SIG-M5 (cell line): Measurements from ENCODE around the gene ARHGEF10L.
"Not testable (repeated sequence)": the region's sequence is repeated elsewhere in the genome, so short reads cannot be mapped to it uniquely, and the experiment has no call there.

Source experiments
- DNase-seq: peaks from one replicate; lab custom pipeline; 2025; lab: John Stamatoyannopoulos, UW

ARHGEF10L gene

GRCh38 chr1:17539477-17540254, at the start of gene ARHGEF10L:
Gene ARHGEF10L, plus strand, starts transcription at chr1:17539698. Its CDS starts 40,898 bp downstream, at chr1:17580596.
- DNase-seq = no peak

GRCh38 chr1:17489768-17490417, 49.6 kb upstream of the ARHGEF10L start:
- DNase-seq = not testable (repeated sequence)

- DNase-seq = not testable (repeated sequence)
Measured at GRCh38 chr1:17490667-17491066, 48.8 kb upstream of the ARHGEF10L start.

GRCh38 chr1:17494114-17494729, 45.3 kb upstream of the ARHGEF10L start:
- no peak for DNase-seq

GRCh38 chr1:17496419-17496818, 43.1 kb upstream of the ARHGEF10L start:
- DNase-seq = no peak

GRCh38 chr1:17498214-17498613, 41.3 kb upstream of the ARHGEF10L start:
- DNase-seq = no peak

- DNase-seq = no peak
Measured at GRCh38 chr1:17502326-17502778, 37.1 kb upstream of the ARHGEF10L start.

GRCh38 chr1:17503146-17503545, 36.4 kb upstream of the ARHGEF10L start:
- no peak for DNase-seq

- DNase-seq = not testable (repeated sequence)
Measured at GRCh38 chr1:17507200-17507599, 32.3 kb upstream of the ARHGEF10L start.

GRCh38 chr1:17507915-17508314, 31.6 kb upstream of the ARHGEF10L start:
- DNase-seq = no peak

GRCh38 chr1:17509363-17509762, 30.1 kb upstream of the ARHGEF10L start:
- DNase-seq = no peak

- no peak for DNase-seq
Measured at GRCh38 chr1:17510138-17510537, 29.4 kb upstream of the ARHGEF10L start.

- no peak for DNase-seq
Measured at GRCh38 chr1:17511188-17511587, 28.3 kb upstream of the ARHGEF10L start.

- no peak for DNase-seq
Measured at GRCh38 chr1:17513131-17513530, 26.4 kb upstream of the ARHGEF10L start.

- DNase-seq = no peak
Measured at GRCh38 chr1:17514776-17515175, 24.7 kb upstream of the ARHGEF10L start.

- DNase-seq = no peak
Measured at GRCh38 chr1:17515902-17516301, 23.6 kb upstream of the ARHGEF10L start.

- DNase-seq = no peak
Measured at GRCh38 chr1:17516303-17517214, 22.9 kb upstream of the ARHGEF10L start.

GRCh38 chr1:17520041-17520440, 19.5 kb upstream of the ARHGEF10L start:
- DNase-seq = no peak

- DNase-seq = no peak
Measured at GRCh38 chr1:17520473-17521319, 18.8 kb upstream of the ARHGEF10L start.

- DNase-seq = no peak
Measured at GRCh38 chr1:17521946-17522612, 17.4 kb upstream of the ARHGEF10L start.
